HEK293 (cell line): ENCODE measurements around the gene SETD5.

ENCODE experiments used
- CTCF ChIA-PET: fragments of 350-600 bp; formaldehyde crosslinking; extraction: SDS; loops from one replicate; lab custom pipeline; 2021; ENCODE audit warnings: antibody characterized with exemption; lab: Yijun Ruan, JAX
- POLR2A ChIA-PET: fragments of 300-600 bp; formaldehyde crosslinking; extraction: SDS; loops from one replicate; lab custom pipeline; 2020; ENCODE audit warnings: antibody characterized with exemption, inconsistent platforms; lab: Yijun Ruan, JAX
- H3K27ac ChIP-seq: fragments of 200-500 bp; sonication (Bioruptor generic); 2 replicates; pipeline ENCODE4 v1.5.1; 2014; ENCODE audit warnings: low read depth, low read length, control low read depth, inconsistent platforms; ENCODE audit errors: extremely low read depth
- H3K36me3 ChIP-seq, 2 experiments: fragments of 200-500 bp in 1 of 2; sonication (Bioruptor generic) in 1 of 2; 1 replicate in 1 of 2; 2 replicates in 1 of 2; pipeline ENCODE4 v1.5.1; 2014 to 2017; ENCODE audit warnings: inconsistent platforms in 2 of 2, low read length in 2 of 2; ENCODE audit not compliant: control insufficient read depth in 2 of 2, insufficient read depth in 1 of 2
- H3K4me1 ChIP-seq: fragments of 200-500 bp; sonication (Bioruptor generic); 2 replicates; pipeline ENCODE4 v1.5.1; 2014; ENCODE audit warnings: mild to moderate bottlenecking, low read length, inconsistent platforms; ENCODE audit not compliant: control insufficient read depth, insufficient read depth
- H3K4me3 ChIP-seq: 2 replicates; pipeline ENCODE4 v1.5.1; 2011; ENCODE audit warnings: low read depth, mild to moderate bottlenecking, control low read depth, low read length, moderate library complexity
- H3K9me3 ChIP-seq: fragments of 200-500 bp; sonication (Bioruptor generic); 2 replicates; pipeline ENCODE4 v1.5.1; 2014; ENCODE audit warnings: low read depth, low read length, inconsistent platforms; ENCODE audit not compliant: control insufficient read depth, insufficient read depth
- EGR2 ChIP-seq: fragments of 450-650 bp; formaldehyde crosslinking; IDR thresholded peaks from 2 replicates; pipeline ENCODE4 v1.5.1; 2016; ENCODE audit warnings: low read depth, missing biosample characterization, missing genetic modification characterization
- GFI1B ChIP-seq: fragments of 450-650 bp; formaldehyde crosslinking; IDR thresholded peaks from 2 replicates; pipeline ENCODE4 v1.5.1; 2016; ENCODE audit warnings: missing biosample characterization, missing genetic modification characterization
- GLI4 ChIP-seq: fragments of 450-650 bp; formaldehyde crosslinking; IDR thresholded peaks from 2 replicates; pipeline ENCODE4 v1.5.1; 2016; ENCODE audit warnings: missing biosample characterization, missing genetic modification characterization
- HOXD13 ChIP-seq: sonication (generic); formaldehyde crosslinking; IDR thresholded peaks from 2 replicates; pipeline ENCODE4 v1.8.0; 2022; ENCODE audit warnings: missing genetic modification reagents, borderline replicate concordance
- SP7 ChIP-seq: fragments of 450-650 bp; formaldehyde crosslinking; IDR thresholded peaks from 2 replicates; pipeline ENCODE4 v1.5.1; 2016; ENCODE audit warnings: missing biosample characterization, missing genetic modification characterization
- ZBTB21 ChIP-seq: fragments of 450-650 bp; formaldehyde crosslinking; IDR thresholded peaks from 2 replicates; pipeline ENCODE4 v1.5.1; 2017; ENCODE audit warnings: missing biosample characterization, missing genetic modification characterization
- ZNF169 ChIP-seq: fragments of 450-650 bp; formaldehyde crosslinking; IDR thresholded peaks from 2 replicates; pipeline ENCODE4 v1.5.1; 2016; ENCODE audit warnings: missing biosample characterization, missing genetic modification characterization
- ZNF175 ChIP-seq: fragments of 450-650 bp; formaldehyde crosslinking; IDR thresholded peaks from 2 replicates; pipeline ENCODE4 v1.5.1; 2016; ENCODE audit warnings: missing biosample characterization, missing genetic modification characterization
- ZNF2 ChIP-seq: fragments of 450-650 bp; formaldehyde crosslinking; IDR thresholded peaks from 2 replicates; pipeline ENCODE4 v1.5.1; 2016; ENCODE audit warnings: missing biosample characterization, missing genetic modification characterization
- ZNF214 ChIP-seq: fragments of 450-650 bp; formaldehyde crosslinking; IDR thresholded peaks from 2 replicates; pipeline ENCODE4 v1.5.1; 2017; ENCODE audit warnings: missing biosample characterization, mild to moderate bottlenecking, missing genetic modification characterization, borderline replicate concordance
- ZNF223 ChIP-seq: fragments of 450-650 bp; formaldehyde crosslinking; IDR thresholded peaks from 2 replicates; pipeline ENCODE4 v1.5.1; 2016; ENCODE audit warnings: missing biosample characterization, missing genetic modification characterization
- ZNF239 ChIP-seq: fragments of 450-650 bp; formaldehyde crosslinking; IDR thresholded peaks from 2 replicates; pipeline ENCODE4 v1.5.1; 2016; ENCODE audit warnings: missing biosample characterization, missing genetic modification characterization
- ZNF558 ChIP-seq: fragments of 450-650 bp; formaldehyde crosslinking; IDR thresholded peaks from 2 replicates; pipeline ENCODE4 v1.5.1; 2016; ENCODE audit warnings: missing biosample characterization, missing genetic modification characterization
- ZNF664 ChIP-seq: fragments of 450-650 bp; formaldehyde crosslinking; IDR thresholded peaks from 2 replicates; pipeline ENCODE4 v1.5.1; 2016; ENCODE audit warnings: missing biosample characterization, missing genetic modification characterization
- ZSCAN16 ChIP-seq: fragments of 450-650 bp; formaldehyde crosslinking; IDR thresholded peaks from 2 replicates; pipeline ENCODE4 v1.5.1; 2016; ENCODE audit warnings: missing biosample characterization, missing genetic modification characterization
- TF ChIP-seq, protein P1 (sequence below): fragments of 450-650 bp; formaldehyde crosslinking; IDR thresholded peaks from 2 replicates; pipeline ENCODE4 v1.5.1; 2016; ENCODE audit warnings: missing biosample characterization, missing genetic modification characterization, low read depth
- TF ChIP-seq, protein P2 (sequence below): fragments of 450-650 bp; formaldehyde crosslinking; IDR thresholded peaks from 2 replicates; pipeline ENCODE4 v1.5.1; 2016; ENCODE audit warnings: missing biosample characterization, missing genetic modification characterization
- TF ChIP-seq, protein P3 (sequence below): fragments of 450-650 bp; formaldehyde crosslinking; IDR thresholded peaks from 2 replicates; pipeline ENCODE4; 2016; ENCODE audit warnings: missing biosample characterization, missing genetic modification characterization
- TF ChIP-seq, protein P4 (sequence below): fragments of 450-650 bp; formaldehyde crosslinking; IDR thresholded peaks from 2 replicates; pipeline ENCODE4 v1.5.1; 2017; ENCODE audit warnings: missing biosample characterization, missing genetic modification characterization
- TF ChIP-seq, protein P5 (sequence below): fragments of 450-650 bp; formaldehyde crosslinking; IDR thresholded peaks from 2 replicates; pipeline ENCODE4 v1.5.1; 2017; ENCODE audit warnings: missing biosample characterization, missing genetic modification characterization

Gene SETD5

DNA sequence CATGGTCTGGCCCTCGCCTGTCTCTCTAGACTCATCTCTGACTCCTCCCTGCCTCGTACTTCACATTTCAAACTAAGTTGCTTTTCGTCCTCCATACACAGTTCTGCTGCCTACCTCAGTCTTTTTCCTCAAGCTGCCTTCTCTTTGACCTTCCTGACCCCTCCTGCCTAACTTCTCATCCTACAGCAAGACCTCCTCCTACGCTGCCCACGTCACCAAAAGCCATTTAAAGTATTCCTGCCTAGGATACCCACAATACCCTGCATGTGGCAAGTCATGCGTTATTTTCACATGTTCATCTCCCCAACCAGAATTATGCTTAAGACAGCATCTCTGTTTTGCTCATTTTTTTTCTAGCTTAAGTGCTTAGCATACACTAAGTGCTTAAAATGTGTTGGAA lies 99.5 kb downstream of the SETD5 start:
- Histone ChIP-seq H3K36me3 (no peaks in the 10 kb centered on the region), H3K4me1 (no peaks in the 10 kb centered on the region), H3K27ac (no peak overlapping the region), H3K9me3 (no peaks in the 10 kb centered on the region), H3K4me3 (no peak overlapping the region)
- ChIA-PET CTCF (no interaction called here), POLR2A (no interaction called here)
- TF ChIP-seq ZNF169 (tag by site-specific recombination) = no peak
- no peak for TF ChIP-seq ZNF664 (tag by site-specific recombination)
- TF ChIP-seq EGR2 = peak; percentile 36; the same call in 1 of the 2 replicates
- TF ChIP-seq, protein P1, sequence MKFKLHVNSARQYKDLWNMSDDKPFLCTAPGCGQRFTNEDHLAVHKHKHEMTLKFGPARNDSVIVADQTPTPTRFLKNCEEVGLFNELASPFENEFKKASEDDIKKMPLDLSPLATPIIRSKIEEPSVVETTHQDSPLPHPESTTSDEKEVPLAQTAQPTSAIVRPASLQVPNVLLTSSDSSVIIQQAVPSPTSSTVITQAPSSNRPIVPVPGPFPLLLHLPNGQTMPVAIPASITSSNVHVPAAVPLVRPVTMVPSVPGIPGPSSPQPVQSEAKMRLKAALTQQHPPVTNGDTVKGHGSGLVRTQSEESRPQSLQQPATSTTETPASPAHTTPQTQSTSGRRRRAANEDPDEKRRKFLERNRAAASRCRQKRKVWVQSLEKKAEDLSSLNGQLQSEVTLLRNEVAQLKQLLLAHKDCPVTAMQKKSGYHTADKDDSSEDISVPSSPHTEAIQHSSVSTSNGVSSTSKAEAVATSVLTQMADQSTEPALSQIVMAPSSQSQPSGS (tag by site-specific recombination) = no peak
- no peak for TF ChIP-seq ZNF239

DNA sequence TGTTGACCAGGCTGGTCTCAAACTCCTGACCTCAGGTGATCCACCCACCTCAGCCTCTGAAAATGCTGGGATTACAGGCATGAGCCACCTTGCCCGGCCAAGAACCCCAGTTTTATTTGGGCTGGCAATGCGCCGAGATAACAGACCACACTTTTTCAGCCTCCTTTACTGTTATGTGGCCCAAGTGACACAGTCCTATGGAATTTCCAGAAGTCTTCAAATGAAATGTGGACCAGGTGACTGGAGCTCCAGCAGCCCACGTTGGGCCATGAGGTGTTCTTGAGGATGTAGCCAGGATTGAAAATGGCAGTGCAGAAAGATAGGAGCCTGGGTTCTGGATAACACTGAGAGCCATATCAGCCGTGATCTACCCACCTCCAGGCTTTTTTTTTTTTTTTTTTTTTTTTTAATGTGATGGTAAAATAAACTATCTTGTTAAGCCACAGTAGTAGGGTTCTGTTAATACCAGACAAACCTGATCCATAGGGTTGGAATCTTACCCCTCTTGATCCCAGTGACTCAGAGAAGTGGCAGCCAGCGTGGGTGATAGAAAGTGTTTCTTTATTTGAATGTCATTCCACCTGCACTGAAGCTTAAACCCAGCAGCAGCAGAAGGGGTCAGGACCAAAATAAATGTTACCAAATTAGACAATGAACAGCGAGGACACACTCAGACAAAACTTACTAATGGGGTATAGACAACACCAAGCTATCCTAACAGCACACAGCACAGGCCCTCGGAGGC lies 100.6 kb downstream of the SETD5 start:
- POLR2A ChIA-PET = no interaction called here
- Histone ChIP-seq H3K36me3 (no peaks in the 10 kb centered on the region), H3K4me1 (no peaks in the 10 kb centered on the region), H3K4me3 (no peak overlapping the region), H3K27ac (no peak overlapping the region), H3K9me3 (no peaks in the 10 kb centered on the region)
- CTCF ChIA-PET = interaction anchor here (0.6 to 1.1 kb wide), 3 partner anchors 12 to 145 kb away, joined by 3 read pairs; no protein-coding TSS in a partner anchor
- TF ChIP-seq ZNF558 (no peak), SP7 (no peak), ZSCAN16 (no peak), ZNF2 (no peak), GFI1B (tag by site-specific recombination) (no peak), ZNF214 (tag by site-specific recombination) (no peak), GLI4 (no peak), ZNF175 (tag by site-specific recombination) (no peak), ZNF223 (tag by site-specific recombination) (no peak)
- TF ChIP-seq, protein P2, sequence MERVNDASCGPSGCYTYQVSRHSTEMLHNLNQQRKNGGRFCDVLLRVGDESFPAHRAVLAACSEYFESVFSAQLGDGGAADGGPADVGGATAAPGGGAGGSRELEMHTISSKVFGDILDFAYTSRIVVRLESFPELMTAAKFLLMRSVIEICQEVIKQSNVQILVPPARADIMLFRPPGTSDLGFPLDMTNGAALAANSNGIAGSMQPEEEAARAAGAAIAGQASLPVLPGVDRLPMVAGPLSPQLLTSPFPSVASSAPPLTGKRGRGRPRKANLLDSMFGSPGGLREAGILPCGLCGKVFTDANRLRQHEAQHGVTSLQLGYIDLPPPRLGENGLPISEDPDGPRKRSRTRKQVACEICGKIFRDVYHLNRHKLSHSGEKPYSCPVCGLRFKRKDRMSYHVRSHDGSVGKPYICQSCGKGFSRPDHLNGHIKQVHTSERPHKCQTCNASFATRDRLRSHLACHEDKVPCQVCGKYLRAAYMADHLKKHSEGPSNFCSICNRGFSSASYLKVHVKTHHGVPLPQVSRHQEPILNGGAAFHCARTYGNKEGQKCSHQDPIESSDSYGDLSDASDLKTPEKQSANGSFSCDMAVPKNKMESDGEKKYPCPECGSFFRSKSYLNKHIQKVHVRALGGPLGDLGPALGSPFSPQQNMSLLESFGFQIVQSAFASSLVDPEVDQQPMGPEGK = no peak
- TF ChIP-seq, protein P3, sequence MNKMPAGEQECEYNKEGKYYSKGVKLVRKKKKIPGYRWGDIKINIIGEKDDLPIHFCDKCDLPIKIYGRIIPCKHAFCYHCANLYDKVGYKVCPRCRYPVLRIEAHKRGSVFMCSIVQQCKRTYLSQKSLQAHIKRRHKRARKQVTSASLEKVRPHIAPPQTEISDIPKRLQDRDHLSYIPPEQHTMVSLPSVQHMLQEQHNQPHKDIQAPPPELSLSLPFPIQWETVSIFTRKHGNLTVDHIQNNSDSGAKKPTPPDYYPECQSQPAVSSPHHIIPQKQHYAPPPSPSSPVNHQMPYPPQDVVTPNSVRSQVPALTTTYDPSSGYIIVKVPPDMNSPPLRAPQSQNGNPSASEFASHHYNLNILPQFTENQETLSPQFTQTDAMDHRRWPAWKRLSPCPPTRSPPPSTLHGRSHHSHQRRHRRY = no peak

DNA sequence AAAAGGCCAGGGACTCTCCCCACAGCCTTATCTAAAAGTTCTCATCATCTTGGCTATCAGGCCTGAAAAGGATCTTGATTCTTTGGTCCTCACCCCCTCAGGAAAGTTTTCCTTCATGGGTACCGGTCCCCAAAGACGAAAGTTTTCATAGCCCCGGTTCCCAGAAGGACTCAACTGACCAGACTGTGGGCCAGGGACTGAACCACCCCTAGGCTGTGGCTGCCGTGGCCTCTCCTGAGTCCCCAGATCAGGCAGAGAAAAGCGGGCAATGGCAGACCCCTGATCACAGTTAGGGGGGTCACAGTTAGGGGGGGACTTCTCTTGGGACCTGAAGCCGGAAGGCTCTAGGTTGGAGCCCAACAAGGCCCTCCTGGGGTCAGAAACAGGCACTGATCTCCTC lies 101.4 kb downstream of the SETD5 start:
- POLR2A ChIA-PET = no interaction called here
- TF ChIP-seq HOXD13 (CRISPR knock-in tag) (no peak), ZBTB21 (tag by site-specific recombination) (no peak)
- TF ChIP-seq, protein P4, sequence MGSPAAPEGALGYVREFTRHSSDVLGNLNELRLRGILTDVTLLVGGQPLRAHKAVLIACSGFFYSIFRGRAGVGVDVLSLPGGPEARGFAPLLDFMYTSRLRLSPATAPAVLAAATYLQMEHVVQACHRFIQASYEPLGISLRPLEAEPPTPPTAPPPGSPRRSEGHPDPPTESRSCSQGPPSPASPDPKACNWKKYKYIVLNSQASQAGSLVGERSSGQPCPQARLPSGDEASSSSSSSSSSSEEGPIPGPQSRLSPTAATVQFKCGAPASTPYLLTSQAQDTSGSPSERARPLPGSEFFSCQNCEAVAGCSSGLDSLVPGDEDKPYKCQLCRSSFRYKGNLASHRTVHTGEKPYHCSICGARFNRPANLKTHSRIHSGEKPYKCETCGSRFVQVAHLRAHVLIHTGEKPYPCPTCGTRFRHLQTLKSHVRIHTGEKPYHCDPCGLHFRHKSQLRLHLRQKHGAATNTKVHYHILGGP (tag by site-specific recombination) = no peak
- TF ChIP-seq, protein P5, sequence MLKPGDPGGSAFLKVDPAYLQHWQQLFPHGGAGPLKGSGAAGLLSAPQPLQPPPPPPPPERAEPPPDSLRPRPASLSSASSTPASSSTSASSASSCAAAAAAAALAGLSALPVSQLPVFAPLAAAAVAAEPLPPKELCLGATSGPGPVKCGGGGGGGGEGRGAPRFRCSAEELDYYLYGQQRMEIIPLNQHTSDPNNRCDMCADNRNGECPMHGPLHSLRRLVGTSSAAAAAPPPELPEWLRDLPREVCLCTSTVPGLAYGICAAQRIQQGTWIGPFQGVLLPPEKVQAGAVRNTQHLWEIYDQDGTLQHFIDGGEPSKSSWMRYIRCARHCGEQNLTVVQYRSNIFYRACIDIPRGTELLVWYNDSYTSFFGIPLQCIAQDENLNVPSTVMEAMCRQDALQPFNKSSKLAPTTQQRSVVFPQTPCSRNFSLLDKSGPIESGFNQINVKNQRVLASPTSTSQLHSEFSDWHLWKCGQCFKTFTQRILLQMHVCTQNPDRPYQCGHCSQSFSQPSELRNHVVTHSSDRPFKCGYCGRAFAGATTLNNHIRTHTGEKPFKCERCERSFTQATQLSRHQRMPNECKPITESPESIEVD (tag by site-specific recombination) = no peak
- H3K9me3 ChIP-seq = no peaks in the 10 kb centered on the region
- H3K4me3 ChIP-seq = no peak overlapping the region
- no peak overlapping the region for H3K27ac ChIP-seq
- no peaks in the 10 kb centered on the region for H3K4me1 ChIP-seq
- no peaks in the 10 kb centered on the region for H3K36me3 ChIP-seq
- CTCF ChIA-PET = interaction anchor here (1.0 to 1.1 kb wide), 2 partner anchors 11 to 145 kb away, joined by 3 read pairs; no protein-coding TSS in a partner anchor
